Spleen (tissue), 11 donors: ENCODE data around the gene PTP4A2. TPM values are rescaled to one million over a fixed set of nuclear protein-coding genes. Genes with fewer than 3 reads are reported as not detected.
"Not testable (repeated sequence)": the region's sequence is repeated elsewhere in the genome, so short reads cannot be mapped to it uniquely, and the experiment has no call there.

ENCODE experiments used
- DNase-seq: peaks from one replicate; pipeline ENCODE4 v3.0.0-alpha.2; 2020
- H3K27ac ChIP-seq, 8 donors: fragments of 200-600 bp; sonication (generic) in 7 of 8; 1 replicate in 4 of 8; 2 replicates in 4 of 8; pipeline versions ENCODE4 v1.5.0 to v1.8.0; 2016 to 2021; ENCODE audit warnings: inconsistent platforms in 4 of 8, mild to moderate bottlenecking in 4 of 8, moderate library complexity in 1 of 8
- H3K27me3 ChIP-seq, 7 donors: fragments of 200-600 bp; sonication (generic) in 6 of 7; replicated peaks in 1 of 7; 1 replicate in 4 of 7; 2 replicates in 3 of 7; pipeline versions ENCODE4 v1.5.0 to v1.8.0; 2016 to 2021; ENCODE audit warnings: inconsistent platforms in 3 of 7, mild to moderate bottlenecking in 1 of 7
- H3K36me3 ChIP-seq, 6 donors: fragments of 200-600 bp; sonication (generic) in 5 of 6; 1 replicate in 4 of 6; 2 replicates in 2 of 6; pipeline versions ENCODE4 v1.5.0 to v1.8.0; 2016 to 2021; ENCODE audit warnings: inconsistent platforms in 2 of 6
- H3K4me1 ChIP-seq, 6 donors: fragments of 200-600 bp; sonication (generic) in 5 of 6; 1 replicate in 3 of 6; 2 replicates in 3 of 6; pipeline versions ENCODE4 v1.5.0 to v1.8.0; 2016 to 2021; ENCODE audit warnings: inconsistent platforms in 3 of 6
- H3K4me3 ChIP-seq, 8 donors: fragments of 200-600 bp; sonication (generic) in 7 of 8; 1 replicate in 4 of 8; 2 replicates in 4 of 8; pipeline versions ENCODE4 v1.5.0 to v1.8.0; 2016 to 2021; ENCODE audit warnings: inconsistent platforms in 4 of 8, mild to moderate bottlenecking in 4 of 8, moderate library complexity in 2 of 8
- H3K9me3 ChIP-seq, 8 donors: fragments of 200-600 bp; sonication (generic) in 7 of 8; 1 replicate in 4 of 8; 2 replicates in 4 of 8; pipeline versions ENCODE4 v1.5.0 to v1.8.0; 2016 to 2021; ENCODE audit warnings: inconsistent platforms in 4 of 8
- POLR2A ChIP-seq, 3 donors: fragments of 450-650 bp; IDR thresholded peaks; one replicate each; pipeline ENCODE4 v1.5.1; 2017; ENCODE audit warnings: antibody characterized with exemption in 3 of 3, mild to moderate bottlenecking in 1 of 3
- POLR2AphosphoS5 ChIP-seq, 3 donors: sonication (generic); formaldehyde crosslinking; IDR thresholded peaks; one replicate each; pipeline ENCODE4 v1.5.1; 2017; ENCODE audit warnings: antibody characterized with exemption in 3 of 3
- WGBS, 5 donors: extraction: QIAGEN DNeasy Blood & Tissue Kit in 3 of 5; methylation state at CpG; one replicate each; pipeline versions ENCODE4 v1.1.5 to v1.1.7; 2013 to 2018; 5-methylcytosine and 5-hydroxymethylcytosine counted together
- intact Hi-C: fragments of 100-400 bp; cut with DNase I; formaldehyde crosslinking; loops from one replicate; pipeline ENCODE4 v1.15.0; 2023; ENCODE audit warnings: low total_unique reads
- polyA plus RNA-seq, 3 donors: library from polyadenylated mRNA; stranded (reverse); fragments of 200-250 nt; gene quantifications; one replicate each; pipeline ENCODE4 v1.2.1, GENCODE V29; 2013
- total RNA-seq, 7 donors: library from RNA; depleted of rRNA in 3 of 7; stranded (reverse); fragments of >200 nt in 3 of 7; fragmentation: NEBNext Ultra II Directional in 4 of 7; extraction: Animal tissue kit (Norgen Biotek cat#: 25700) in 4 of 7; gene quantifications; one replicate each; pipeline versions ENCODE4 v1.1.0 to v1.2.1, GENCODE V29; 2016 to 2021
- TF ChIP-seq, protein P1 (sequence below), 11 experiments: fragments of 200-600 bp in 7 of 11; fragments of 450-650 bp in 4 of 11; sonication (generic) in 4 of 11; IDR thresholded peaks in 8 of 11; conservative IDR thresholded peaks in 3 of 11; 1 replicate in 7 of 11; 2 replicates in 4 of 11; pipeline versions ENCODE4 v1.4.0 to v1.8.0; 2016 to 2021; ENCODE audit warnings: antibody characterized with exemption in 11 of 11, inconsistent platforms in 4 of 11, mild to moderate bottlenecking in 1 of 11
- donor health status: healthy with polysubstance abuse.
- donor health status: DM: no; HTN: no; CAD: no; lungs with moderate emphysema.
- donor health status: DM: no; HTN: no; CAD: no.
- donor health status: Bipolar disorder and iron deficiency.
- donor health status: healthy.
- donor health status: DM: no; HTN: no; CAD: no.
- donor health status: DM: yes; HTN: yes; CAD: no.

The PTP4A2 gene
- total and polyA plus RNA-seq, 10 donors = 72.9 to 300 (median 246) TPM

- intact Hi-C loops = no loop called here
- WGBS, 5 donors = 68 to 89% (median 78%) methylated on average over 8 of the region's 8 CpGs
- Histone ChIP-seq H3K4me3 (peak overlapping the region in 1 of 8 donors; percentile 50), H3K4me1 (peaks cover 80 to 99% (median 98%) of the 10 kb centered on the region in 6 donors), H3K36me3 (no peaks in the 10 kb centered on the region), H3K27ac (peak overlapping the region; percentile 11 to 99 (median 80)), H3K27me3 (no peaks in the 10 kb centered on the region), H3K9me3 (no peaks in the 10 kb centered on the region)
- no peak for DNase-seq
- TF ChIP-seq POLR2AphosphoS5 (IDR thresholded peaks at IDR 0.05) (peak in 1 of 3 donors; percentile 61), POLR2A (IDR thresholded peaks at IDR 0.05) (no peak)
- TF ChIP-seq, protein P1, sequence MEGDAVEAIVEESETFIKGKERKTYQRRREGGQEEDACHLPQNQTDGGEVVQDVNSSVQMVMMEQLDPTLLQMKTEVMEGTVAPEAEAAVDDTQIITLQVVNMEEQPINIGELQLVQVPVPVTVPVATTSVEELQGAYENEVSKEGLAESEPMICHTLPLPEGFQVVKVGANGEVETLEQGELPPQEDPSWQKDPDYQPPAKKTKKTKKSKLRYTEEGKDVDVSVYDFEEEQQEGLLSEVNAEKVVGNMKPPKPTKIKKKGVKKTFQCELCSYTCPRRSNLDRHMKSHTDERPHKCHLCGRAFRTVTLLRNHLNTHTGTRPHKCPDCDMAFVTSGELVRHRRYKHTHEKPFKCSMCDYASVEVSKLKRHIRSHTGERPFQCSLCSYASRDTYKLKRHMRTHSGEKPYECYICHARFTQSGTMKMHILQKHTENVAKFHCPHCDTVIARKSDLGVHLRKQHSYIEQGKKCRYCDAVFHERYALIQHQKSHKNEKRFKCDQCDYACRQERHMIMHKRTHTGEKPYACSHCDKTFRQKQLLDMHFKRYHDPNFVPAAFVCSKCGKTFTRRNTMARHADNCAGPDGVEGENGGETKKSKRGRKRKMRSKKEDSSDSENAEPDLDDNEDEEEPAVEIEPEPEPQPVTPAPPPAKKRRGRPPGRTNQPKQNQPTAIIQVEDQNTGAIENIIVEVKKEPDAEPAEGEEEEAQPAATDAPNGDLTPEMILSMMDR (IDR thresholded peaks at IDR 0.05 in 8 of 11, conservative IDR thresholded peaks at IDR 0.05 in 3 of 11) = no peak
Observed at GRCh38 chr1:31926853-31927660, 11.1 kb downstream of the PTP4A2 start.

GRCh38 chr1:31926252-31926651 lies 11.9 kb downstream of the PTP4A2 start:
- no peaks in the 10 kb centered on the region for H3K36me3 ChIP-seq
- WGBS, 5 donors = 39 to 44% (median 40%) methylated on average over 2 of the region's 2 CpGs
- peak overlapping the region in 2 of 8 donors; percentile 5 to 50 for H3K4me3 ChIP-seq
- TF ChIP-seq, protein P1 (IDR thresholded peaks at IDR 0.05 in 8 of 11, conservative IDR thresholded peaks at IDR 0.05 in 3 of 11) = no peak
- TF ChIP-seq POLR2AphosphoS5 (IDR thresholded peaks at IDR 0.05) = no peak
- TF ChIP-seq POLR2A (IDR thresholded peaks at IDR 0.05) = no peak
- no peak for DNase-seq
- H3K4me1 ChIP-seq = peaks cover 80 to 99% (median 98%) of the 10 kb centered on the region in 6 donors
- intact Hi-C loops = no loop called here
- no peaks in the 10 kb centered on the region for H3K9me3 ChIP-seq
- no peaks in the 10 kb centered on the region for H3K27me3 ChIP-seq
- H3K27ac ChIP-seq = peak overlapping the region; percentile 11 to 99 (median 80)

DNA sequence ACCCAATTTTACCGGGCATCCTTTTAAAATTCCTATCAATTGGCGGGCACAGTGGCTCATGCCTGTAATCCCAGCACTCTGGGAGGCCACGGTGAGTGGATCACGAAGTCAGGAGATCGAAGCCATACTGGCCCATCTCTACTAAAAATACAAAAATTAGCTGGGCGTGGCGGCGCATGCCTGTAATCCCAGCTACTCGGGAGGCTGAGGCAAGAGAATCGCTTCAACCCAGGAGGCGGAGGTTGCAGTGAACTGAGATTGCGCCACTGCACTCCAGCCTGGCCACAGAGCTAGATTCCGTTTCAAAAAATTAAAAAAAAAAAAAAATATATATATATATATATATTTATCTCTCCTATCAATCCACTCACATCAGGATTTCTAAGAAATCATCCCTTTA lies 12.3 kb downstream of the PTP4A2 start:
- WGBS, 5 donors = 56 to 80% (median 60%) methylated on average over 13 of the region's 13 CpGs
- H3K9me3 ChIP-seq, DNase-seq, intact Hi-C loops, H3K27me3 ChIP-seq, H3K36me3 ChIP-seq: not testable (repeated sequence)
- H3K27ac ChIP-seq = peak overlapping the region in 7 of 8 donors; percentile 41 to 99 (median 95)
- peaks cover 80 to 99% (median 98%) of the 10 kb centered on the region in 6 donors for H3K4me1 ChIP-seq
- peak overlapping the region in 3 of 8 donors; percentile 5 to 50 (median 7) for H3K4me3 ChIP-seq

GRCh38 chr1:31924839-31925238 lies 13.3 kb downstream of the PTP4A2 start:
- Histone ChIP-seq H3K4me1 (peaks cover 72 to 96% (median 93%) of the 10 kb centered on the region in 6 donors), H3K4me3 (peak overlapping the region in 1 of 8 donors; percentile 50), H3K27ac (peak overlapping the region; percentile 39 to 99 (median 80)), H3K27me3 (no peaks in the 10 kb centered on the region), H3K36me3 (peaks cover 0 to under 1% (median 0%) of the 10 kb centered on the region in 6 donors), H3K9me3 (no peaks in the 10 kb centered on the region)
- TF ChIP-seq POLR2AphosphoS5 (IDR thresholded peaks at IDR 0.05) (no peak), POLR2A (IDR thresholded peaks at IDR 0.05) (no peak)
- TF ChIP-seq, protein P1 (IDR thresholded peaks at IDR 0.05 in 8 of 11, conservative IDR thresholded peaks at IDR 0.05 in 3 of 11) = no peak
- no peak for DNase-seq
- WGBS, 5 donors = 11 to 29% (median 19%) methylated on average over 1 of the region's 1 CpG
- intact Hi-C loops = no loop called here
